Osteocyte (in vitro differentiated cells): Measurements from ENCODE around the gene POLN. TPM values are rescaled to one million over a fixed set of nuclear protein-coding genes. Genes with fewer than 3 reads are reported as not detected.
A peak's percentile ranks its signal among the peaks of the same experiment; 100 is the strongest.

Experiments used
- DNase-seq: peaks from one replicate; pipeline ENCODE4 v3.0.0; 2021; ENCODE audit warnings: mixed read lengths; ENCODE audit not compliant: unreplicated experiment; ENCODE audit errors: extremely low spot score
- H3K27ac Mint-ChIP-seq: one replicate; pipeline ENCODE4 v1.8.0; 2021; ENCODE audit warnings: mild to moderate bottlenecking, mixed read lengths; ENCODE audit not compliant: unreplicated experiment
- H3K27me3 Mint-ChIP-seq: one replicate; pipeline ENCODE4 v1.8.0; 2021; ENCODE audit warnings: mixed read lengths; ENCODE audit not compliant: unreplicated experiment
- H3K36me3 Mint-ChIP-seq: one replicate; pipeline ENCODE4 v1.8.0; 2021; ENCODE audit warnings: mixed read lengths; ENCODE audit not compliant: unreplicated experiment
- H3K4me1 Mint-ChIP-seq: one replicate; pipeline ENCODE4 v1.8.0; 2021; ENCODE audit warnings: mixed read lengths; ENCODE audit not compliant: unreplicated experiment
- H3K4me3 Mint-ChIP-seq: one replicate; pipeline ENCODE4 v1.8.0; 2021; ENCODE audit warnings: mild to moderate bottlenecking, moderate library complexity, mixed read lengths; ENCODE audit not compliant: unreplicated experiment
- H3K9me3 Mint-ChIP-seq: one replicate; pipeline ENCODE4 v1.8.0; 2021; ENCODE audit warnings: mixed read lengths; ENCODE audit not compliant: unreplicated experiment
- CTCF ChIP-seq: fragments of 200-600 bp; sonication (generic); IDR thresholded peaks from 2 replicates; pipeline ENCODE4 v1.5.0; 2021; ENCODE audit warnings: antibody characterized with exemption, mild to moderate bottlenecking, moderate library complexity
- total RNA-seq: library from RNA; stranded (reverse); gene quantifications from 2 replicates; pipeline ENCODE4 v1.2.1, GENCODE V29; 2021

The POLN gene
- total RNA-seq, 1 donor from 2014 or later, result 4.2 TPM

- no peak overlapping the region for H3K27ac Mint-ChIP-seq
- no peak overlapping the region for H3K4me3 Mint-ChIP-seq
- no peak for DNase-seq
- peaks cover 16% of the 10 kb centered on the region for H3K9me3 Mint-ChIP-seq
- peaks cover 6% of the 10 kb centered on the region for H3K36me3 Mint-ChIP-seq
- H3K27me3 Mint-ChIP-seq, result peaks cover 6% of the 10 kb centered on the region
- H3K4me1 Mint-ChIP-seq, result peaks cover 2% of the 10 kb centered on the region
- no peak for TF ChIP-seq CTCF
Observed at GRCh38 chr4:2103843-2104547, 137.9 kb downstream of the POLN start.

- DNase-seq, result no peak
- Mint-ChIP-seq H3K36me3 (peaks cover 6% of the 10 kb centered on the region), H3K9me3 (peaks cover 16% of the 10 kb centered on the region), H3K4me1 (peaks cover 2% of the 10 kb centered on the region), H3K4me3 (no peak overlapping the region), H3K27ac (no peak overlapping the region), H3K27me3 (no peaks in the 10 kb centered on the region)
- no peak for TF ChIP-seq CTCF
Observed at GRCh38 chr4:2103127-2103842, 138.6 kb downstream of the POLN start.

DNA sequence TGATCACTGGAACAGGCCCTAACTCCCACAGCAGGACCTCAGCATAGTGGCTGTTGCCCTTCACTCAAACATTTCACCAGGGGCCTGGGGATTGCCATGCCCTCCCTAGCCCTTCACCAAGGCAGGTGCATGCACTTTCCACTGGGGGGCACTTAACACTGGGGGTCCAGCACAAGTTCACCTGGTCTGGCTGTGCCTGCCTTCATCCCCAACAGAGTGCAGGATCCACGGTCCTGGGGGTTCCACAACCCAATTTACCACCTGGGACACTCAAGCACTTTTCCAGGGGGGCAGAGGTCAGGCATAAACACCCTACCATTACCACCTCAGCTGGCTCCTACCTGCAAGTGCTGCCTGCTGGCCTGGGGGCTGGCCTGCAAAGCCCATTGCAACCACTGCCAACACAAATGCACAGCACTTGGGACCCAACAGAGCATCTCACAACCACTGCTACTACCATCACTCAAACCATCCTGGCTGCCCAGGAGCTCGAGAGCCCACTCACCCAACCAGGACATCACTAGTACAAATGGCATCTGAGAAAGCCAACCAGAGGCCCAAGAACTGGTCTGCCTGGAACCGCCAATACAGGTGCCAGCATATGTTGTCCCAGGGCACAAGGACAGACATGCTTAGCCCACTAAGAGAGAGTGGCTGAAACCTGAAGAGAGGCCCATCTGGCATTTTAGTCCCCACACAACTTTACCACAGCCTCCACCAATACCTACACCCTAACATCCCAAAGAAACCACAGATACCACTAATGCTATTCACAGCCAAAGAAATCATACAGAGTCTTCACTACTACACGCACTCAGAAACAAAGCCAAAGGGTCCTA, 139.7 kb downstream of the POLN start:
- no peak for TF ChIP-seq CTCF
- Mint-ChIP-seq H3K27ac (no peak overlapping the region), H3K4me3 (no peak overlapping the region), H3K27me3 (no peaks in the 10 kb centered on the region), H3K36me3 (peaks cover 6% of the 10 kb centered on the region), H3K9me3 (peaks cover 16% of the 10 kb centered on the region), H3K4me1 (peaks cover 2% of the 10 kb centered on the region)
- DNase-seq, result peak; percentile 77

- peak; percentile 68 for DNase-seq
- H3K27ac Mint-ChIP-seq, result no peak overlapping the region
Observed at GRCh38 chr4:2101346-2102044, 140.4 kb downstream of the POLN start.

More at GRCh38 chr4:2101346-2102044, 140.4 kb downstream of the POLN start:
- H3K9me3 Mint-ChIP-seq, result peaks cover 16% of the 10 kb centered on the region
- TF ChIP-seq CTCF, result no peak
- H3K4me3 Mint-ChIP-seq, result no peak overlapping the region
- H3K27me3 Mint-ChIP-seq, result no peaks in the 10 kb centered on the region
- H3K4me1 Mint-ChIP-seq, result peaks cover 2% of the 10 kb centered on the region
- H3K36me3 Mint-ChIP-seq, result peaks cover 6% of the 10 kb centered on the region
